ENCODE data around the gene FOXI2.

The FOXI2 gene

GRCh38 chr10:127736915-127737562, at the start of gene FOXI2:
Gene FOXI2, plus strand, starts transcription at chr10:127737185. Its CDS starts 89 bp downstream, at chr10:127737274.
- no peak for DNase-seq

- no peak for DNase-seq
Observed at GRCh38 chr10:127687548-127687947, 49.4 kb upstream of the FOXI2 start.

DNA sequence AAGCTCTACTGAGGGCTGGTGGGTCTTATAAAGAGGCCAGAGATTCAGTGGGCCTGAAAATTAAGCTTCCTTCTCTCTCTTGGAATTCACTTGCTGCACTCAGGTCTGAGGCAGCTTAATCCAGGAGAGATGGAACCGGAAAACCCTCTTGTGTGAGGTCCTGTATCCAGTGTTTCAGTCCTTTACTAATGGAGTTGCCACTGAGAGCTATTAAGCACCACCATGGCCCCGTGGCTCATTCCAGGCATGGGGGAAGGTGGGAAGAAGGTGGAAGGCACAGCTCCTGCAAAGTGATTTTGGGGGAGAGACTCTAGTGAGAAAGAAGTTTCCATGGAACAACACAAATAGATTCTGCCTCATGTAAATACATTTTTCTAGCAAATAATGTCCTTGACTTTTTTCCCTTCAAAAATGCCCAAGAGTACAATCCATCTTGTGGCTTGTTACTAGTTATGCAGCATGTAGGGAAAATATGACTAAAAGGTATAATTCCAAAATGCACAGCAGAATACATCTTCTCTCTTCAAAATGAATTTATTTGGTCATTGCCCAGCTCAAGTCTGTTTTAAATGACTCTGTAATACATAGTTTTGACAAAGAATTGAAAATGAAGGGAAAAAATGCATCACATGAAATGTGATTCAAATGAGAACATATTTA, 46.7 kb upstream of the FOXI2 start:
- DNase-seq: no peak

GRCh38 chr10:127694580-127695193, 42.3 kb upstream of the FOXI2 start:
- DNase-seq: no peak

DNA sequence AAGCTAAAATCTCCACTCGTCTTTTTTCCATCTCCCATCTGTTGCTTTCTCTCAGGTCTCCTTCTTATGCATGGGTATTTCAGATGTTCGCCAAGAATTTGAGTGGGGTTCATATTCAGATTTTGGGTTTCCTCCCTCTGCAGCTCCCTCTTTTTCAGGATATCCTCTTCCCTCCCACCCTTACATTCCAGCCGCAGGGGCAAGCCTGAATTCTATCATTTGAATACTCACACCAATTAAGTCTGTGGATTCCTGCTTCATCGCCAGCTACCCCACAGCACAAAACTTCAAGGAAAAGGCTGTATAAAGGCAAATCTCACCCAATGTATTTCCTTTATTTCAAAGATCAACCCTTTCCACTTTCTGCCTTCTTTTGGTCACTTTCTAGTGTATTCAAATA, 41.6 kb upstream of the FOXI2 start:
- DNase-seq: no peak

GRCh38 chr10:127698886-127699285, 38.1 kb upstream of the FOXI2 start:
- no peak for DNase-seq

DNA sequence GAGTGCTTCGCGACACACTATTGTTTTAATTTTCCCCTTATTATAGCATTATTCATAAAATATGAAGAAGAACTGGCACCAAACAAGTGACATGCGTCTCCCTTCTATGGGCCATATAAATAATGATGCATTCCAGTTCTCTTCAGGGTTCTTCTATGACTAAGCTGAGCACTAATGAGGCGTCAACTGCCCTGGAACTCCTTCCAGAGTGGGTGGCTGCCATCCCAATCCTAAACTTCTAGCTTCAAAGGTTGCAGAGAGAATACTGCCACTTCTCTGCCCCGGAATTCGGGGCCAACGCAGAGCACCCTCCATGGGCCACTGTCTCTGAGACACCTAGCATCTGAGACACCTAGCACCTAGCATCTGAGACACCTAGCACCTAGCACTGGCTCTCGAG, 37.7 kb upstream of the FOXI2 start:
- no peak for DNase-seq

DNA sequence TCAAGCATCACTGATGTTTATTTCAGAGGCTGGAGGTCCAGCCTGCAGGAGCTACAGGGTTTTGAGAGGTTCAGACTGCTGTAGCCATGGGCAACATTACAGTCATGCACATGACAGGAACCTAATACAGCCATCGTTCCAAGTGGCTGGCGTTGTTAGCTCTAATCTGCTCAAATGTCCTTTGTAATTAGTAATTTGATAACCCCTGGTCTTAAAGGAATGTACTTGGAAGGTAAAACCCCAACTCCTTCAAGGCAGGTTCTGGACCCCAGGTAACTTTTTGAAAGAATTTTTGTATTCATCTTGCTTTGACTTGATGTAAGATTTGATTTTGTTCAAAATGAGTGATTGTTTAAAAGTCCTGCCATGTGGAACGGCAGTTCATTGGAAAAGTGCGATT, 34.7 kb upstream of the FOXI2 start:
- DNase-seq: peak; percentile 68

DNA sequence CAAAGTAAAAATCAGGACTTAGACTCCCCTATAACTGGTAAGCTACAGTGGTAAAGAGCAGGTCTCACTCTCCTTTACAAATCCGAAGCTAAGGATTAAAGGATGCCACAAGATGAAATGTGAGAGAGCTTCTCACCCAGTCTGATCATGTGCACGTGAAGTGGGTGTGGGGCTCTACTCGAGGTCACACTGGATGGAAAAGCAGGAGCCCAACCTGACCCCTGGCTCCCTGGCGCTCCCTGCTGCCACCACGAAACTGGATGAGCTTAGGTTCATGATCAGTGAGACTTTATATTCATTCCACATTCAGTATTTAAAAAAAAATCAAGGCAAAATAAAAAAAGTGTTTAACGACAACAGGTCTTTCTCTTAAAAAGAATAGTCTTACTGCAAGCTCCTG, 21.7 kb upstream of the FOXI2 start:
- DNase-seq: no peak

- peak; percentile 57 for DNase-seq
Observed at GRCh38 chr10:127715782-127716378, 21.1 kb upstream of the FOXI2 start.

DNA sequence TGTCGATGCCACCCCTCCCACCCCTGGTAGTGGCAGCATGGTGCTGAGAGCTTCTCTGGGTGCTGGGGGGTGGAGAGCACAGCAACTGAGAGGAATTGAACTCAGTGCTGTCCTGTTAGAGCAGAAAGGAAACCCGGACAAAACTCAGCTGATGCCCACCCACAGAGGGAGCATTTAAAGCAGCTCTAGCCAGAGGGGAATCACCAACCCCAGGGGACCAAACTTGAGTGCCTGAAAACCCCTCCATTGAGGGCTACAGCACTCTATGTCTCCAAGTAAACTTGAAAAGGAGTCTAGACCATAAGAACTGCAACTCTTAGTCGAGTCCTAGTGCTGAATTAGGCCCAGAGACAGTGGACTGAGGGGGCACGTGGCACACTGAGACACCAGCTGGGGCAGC, 16.8 kb upstream of the FOXI2 start:
- DNase-seq: no peak

- no peak for DNase-seq
Observed at GRCh38 chr10:127720903-127721302, 16.1 kb upstream of the FOXI2 start.

- DNase-seq: no peak
Observed at GRCh38 chr10:127734753-127735152, 2.2 kb upstream of the FOXI2 start.

DNA sequence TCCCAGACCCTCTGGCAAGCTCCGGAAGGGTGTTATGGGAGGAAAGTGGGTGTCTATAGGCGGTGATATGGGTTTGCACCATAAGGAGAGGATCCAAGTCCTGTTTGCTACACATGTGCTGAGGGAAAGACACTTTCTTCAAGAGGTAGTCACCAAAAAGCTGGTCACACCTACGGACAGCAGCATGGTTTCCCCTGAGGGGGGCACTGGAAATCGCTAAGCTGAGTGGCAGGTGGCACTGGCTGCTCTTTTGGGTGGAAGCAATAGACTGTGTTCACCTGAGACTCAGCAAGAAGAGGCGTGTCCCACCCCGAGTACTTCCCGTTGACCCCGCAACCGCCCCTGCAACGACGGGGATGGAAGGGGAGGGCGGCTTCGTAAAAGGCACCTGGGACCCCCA, 1.8 kb upstream of the FOXI2 start:
- no peak for DNase-seq

- DNase-seq: no peak
Observed at GRCh38 chr10:127735723-127736221, 1.2 kb upstream of the FOXI2 start.

GRCh38 chr10:127736222-127736914, 617 bp upstream of the FOXI2 start:
- no peak for DNase-seq

GRCh38 chr10:127737563-127738511, 852 bp downstream of the FOXI2 start:
- DNase-seq: no peak

- DNase-seq: peak; percentile 61
Observed at GRCh38 chr10:127738512-127739424, 1.8 kb downstream of the FOXI2 start.

DNA sequence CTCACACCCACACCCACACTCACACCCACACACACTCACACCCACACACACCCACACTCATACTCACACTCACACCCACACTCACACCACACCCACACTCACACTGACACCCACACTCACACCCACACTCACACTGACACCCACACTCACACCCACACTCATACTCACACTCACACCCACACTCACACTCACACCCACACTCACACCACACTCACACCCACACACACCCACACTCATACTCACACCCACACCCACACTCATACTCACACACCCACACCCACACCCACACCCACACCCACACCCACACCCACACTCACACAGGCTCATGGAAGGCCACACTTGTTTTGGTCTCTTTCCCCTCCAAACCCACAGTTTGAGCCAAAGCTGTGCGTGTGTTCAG, 2.9 kb downstream of the FOXI2 start:
- no peak for DNase-seq

- peak; percentile 44 for DNase-seq
Observed at GRCh38 chr10:127740596-127740995, 3.6 kb downstream of the FOXI2 start.

- DNase-seq: peak; percentile 39
Observed at GRCh38 chr10:127743205-127743604, 6.2 kb downstream of the FOXI2 start.
